Colonic mucosa (tissue), 4 donors: ENCODE data around the gene B4GALT1. TPM values are rescaled to one million over a fixed set of nuclear protein-coding genes. Genes with fewer than 3 reads are reported as not detected.

Experiments
- DNase-seq: peaks from one replicate; pipeline ENCODE4 v3.0.0-alpha.2; 2020
- H3K27ac ChIP-seq: fragments of 200-600 bp; one replicate; pipeline ENCODE4 v1.8.0; 2021
- H3K27me3 ChIP-seq: fragments of 200-600 bp; one replicate; pipeline ENCODE4 v1.8.0; 2021
- H3K36me3 ChIP-seq: fragments of 200-600 bp; one replicate; pipeline ENCODE4 v1.8.0; 2021
- H3K4me1 ChIP-seq: fragments of 200-600 bp; one replicate; pipeline ENCODE4 v1.8.0; 2021; ENCODE audit warnings: mild to moderate bottlenecking
- H3K4me3 ChIP-seq: fragments of 200-600 bp; one replicate; pipeline ENCODE4 v1.8.0; 2021
- H3K9ac ChIP-seq, 2 donors: one replicate each; pipeline ENCODE4 v1.7.0; 2013; ENCODE audit warnings: control low read depth in 2 of 2, low read depth in 2 of 2, low read length in 2 of 2
- H3K9me3 ChIP-seq: fragments of 200-600 bp; one replicate; pipeline ENCODE4 v1.8.0; 2021
- CTCF ChIP-seq: fragments of 200-600 bp; IDR thresholded peaks from one replicate; pipeline ENCODE4 v1.8.0; 2022; ENCODE audit warnings: antibody characterized with exemption, mild to moderate bottlenecking
- intact Hi-C: fragments of 100-400 bp; cut with DNase I; formaldehyde crosslinking; loops from one replicate; pipeline ENCODE4 v1.14.1; 2022
- total RNA-seq, 2 donors: library from RNA; stranded (reverse); fragmentation: NEBNext Ultra II Directional in 1 of 2; extraction: Animal tissue kit (Norgen Biotek cat#: 25700) in 1 of 2; gene quantifications; one replicate each; pipeline ENCODE4 v1.2.1, GENCODE V29; 2021
- donor health status: healthy.
- donor health status: DM: no; HTN: no; CAD: no.
- donor health status: DM: no; HTN: no; CAD: no.

The B4GALT1 gene
- total RNA-seq, 2 donors from 2014 or later: 76.9 to 78.7 TPM

GRCh38 chr9:33182519-33182918 is 15.4 kb upstream of the B4GALT1 start:
- Histone ChIP-seq H3K27ac (no peak overlapping the region), H3K4me3 (no peak overlapping the region), H3K9me3 (no peaks in the 10 kb centered on the region), H3K9ac (no peak overlapping the region), H3K27me3 (no peaks in the 10 kb centered on the region), H3K4me1 (peaks cover 12% of the 10 kb centered on the region), H3K36me3 (no peaks in the 10 kb centered on the region)
- intact Hi-C loops: no loop called here
- no peak for DNase-seq
- no peak for TF ChIP-seq CTCF

GRCh38 chr9:33180526-33181184 is 13.5 kb upstream of the B4GALT1 start:
- H3K36me3 ChIP-seq: no peaks in the 10 kb centered on the region
- no peak for DNase-seq
- H3K27ac ChIP-seq: no peak overlapping the region
- H3K27me3 ChIP-seq: no peaks in the 10 kb centered on the region
- H3K4me3 ChIP-seq: no peak overlapping the region
- H3K4me1 ChIP-seq: peaks cover 9% of the 10 kb centered on the region
- TF ChIP-seq CTCF: no peak
- intact Hi-C loops: no loop called here
- H3K9me3 ChIP-seq: no peaks in the 10 kb centered on the region
- H3K9ac ChIP-seq: no peak overlapping the region

GRCh38 chr9:33178972-33179697 is 12.0 kb upstream of the B4GALT1 start:
- no peaks in the 10 kb centered on the region for H3K27me3 ChIP-seq
- H3K9me3 ChIP-seq: no peaks in the 10 kb centered on the region
- H3K9ac ChIP-seq: no peak overlapping the region
- no peak overlapping the region for H3K4me3 ChIP-seq
- no peaks in the 10 kb centered on the region for H3K36me3 ChIP-seq
- no peak for TF ChIP-seq CTCF
- H3K27ac ChIP-seq: no peak overlapping the region
- no peaks in the 10 kb centered on the region for H3K4me1 ChIP-seq
- DNase-seq: no peak
- intact Hi-C loops: no loop called here

- DNase-seq: no peak
- H3K27ac ChIP-seq: no peak overlapping the region
- no peak for TF ChIP-seq CTCF
- no peaks in the 10 kb centered on the region for H3K4me1 ChIP-seq
- no peak overlapping the region for H3K4me3 ChIP-seq
- intact Hi-C loops: no loop called here
- H3K36me3 ChIP-seq: no peaks in the 10 kb centered on the region
- H3K27me3 ChIP-seq: no peaks in the 10 kb centered on the region
- no peaks in the 10 kb centered on the region for H3K9me3 ChIP-seq
- H3K9ac ChIP-seq: no peak overlapping the region
Measured at GRCh38 chr9:33177639-33178038, 10.5 kb upstream of the B4GALT1 start.

- Histone ChIP-seq H3K27me3 (no peaks in the 10 kb centered on the region), H3K9ac (no peak overlapping the region), H3K27ac (no peak overlapping the region), H3K9me3 (no peaks in the 10 kb centered on the region), H3K4me1 (no peaks in the 10 kb centered on the region), H3K36me3 (no peaks in the 10 kb centered on the region), H3K4me3 (no peak overlapping the region)
- TF ChIP-seq CTCF: no peak
- intact Hi-C loops: no loop called here
- no peak for DNase-seq
Measured at GRCh38 chr9:33177086-33177485, 9.9 kb upstream of the B4GALT1 start.
